A549 (cell line): ENCODE data around the gene C6orf163.
A peak's percentile ranks its signal among the peaks of the same experiment; 100 is the strongest.

Source experiments
- CHD2 ChIP-seq: fragments of 150-350 bp; IDR thresholded peaks from 2 replicates; pipeline ENCODE4 v1.6.1; 2014; ENCODE audit warnings: low read length; ENCODE audit not compliant: partially characterized antibody
- POLR2A ChIP-seq: IDR thresholded peaks from 2 replicates; pipeline ENCODE4 v1.6.1; 2012; ENCODE audit warnings: mild to moderate bottlenecking, low read length
- TF ChIP-seq, protein P1 (sequence below): fragments of 450-650 bp; IDR thresholded peaks from 2 replicates; pipeline ENCODE4 v1.6.1; 2014; ENCODE audit warnings: antibody characterized with exemption
- TF ChIP-seq, protein P2 (sequence below): fragments of >200 bp; sonication (Bioruptor Twin); formaldehyde crosslinking; IDR thresholded peaks from 3 replicates; pipeline ENCODE4 v1.5.1; 2016

DNA sequence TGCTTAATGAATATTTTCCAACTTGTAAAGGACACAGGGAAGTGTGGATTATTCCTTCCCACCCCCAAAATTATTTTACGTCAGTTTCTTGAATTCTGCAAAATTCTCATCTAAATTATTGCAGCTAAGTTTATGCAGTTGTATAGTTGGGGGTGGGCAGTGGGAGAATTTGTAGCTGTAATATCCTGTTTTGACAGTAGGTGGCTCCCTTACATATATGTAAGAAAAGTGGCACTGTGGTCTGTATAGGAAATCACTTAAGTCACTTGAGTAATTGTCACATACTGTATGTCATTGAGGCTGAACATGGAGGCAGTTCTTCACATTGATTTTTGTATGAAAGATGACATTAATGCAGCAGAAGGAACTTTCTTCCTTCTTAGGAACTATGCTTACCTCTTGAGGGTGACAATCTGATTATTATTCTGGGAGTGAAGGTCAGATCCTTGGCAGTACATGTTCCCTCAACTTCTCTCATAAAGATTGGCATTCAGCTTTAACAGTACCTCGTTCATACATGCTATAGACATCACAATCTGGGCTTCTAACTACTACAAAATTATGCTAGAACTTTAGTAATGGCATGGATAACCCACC is 48.5 kb downstream of the C6orf163 start:
- TF ChIP-seq POLR2A (no peak), CHD2 (no peak)
- TF ChIP-seq, protein P1, sequence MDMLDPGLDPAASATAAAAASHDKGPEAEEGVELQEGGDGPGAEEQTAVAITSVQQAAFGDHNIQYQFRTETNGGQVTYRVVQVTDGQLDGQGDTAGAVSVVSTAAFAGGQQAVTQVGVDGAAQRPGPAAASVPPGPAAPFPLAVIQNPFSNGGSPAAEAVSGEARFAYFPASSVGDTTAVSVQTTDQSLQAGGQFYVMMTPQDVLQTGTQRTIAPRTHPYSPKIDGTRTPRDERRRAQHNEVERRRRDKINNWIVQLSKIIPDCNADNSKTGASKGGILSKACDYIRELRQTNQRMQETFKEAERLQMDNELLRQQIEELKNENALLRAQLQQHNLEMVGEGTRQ, result no peak
- TF ChIP-seq, protein P2, sequence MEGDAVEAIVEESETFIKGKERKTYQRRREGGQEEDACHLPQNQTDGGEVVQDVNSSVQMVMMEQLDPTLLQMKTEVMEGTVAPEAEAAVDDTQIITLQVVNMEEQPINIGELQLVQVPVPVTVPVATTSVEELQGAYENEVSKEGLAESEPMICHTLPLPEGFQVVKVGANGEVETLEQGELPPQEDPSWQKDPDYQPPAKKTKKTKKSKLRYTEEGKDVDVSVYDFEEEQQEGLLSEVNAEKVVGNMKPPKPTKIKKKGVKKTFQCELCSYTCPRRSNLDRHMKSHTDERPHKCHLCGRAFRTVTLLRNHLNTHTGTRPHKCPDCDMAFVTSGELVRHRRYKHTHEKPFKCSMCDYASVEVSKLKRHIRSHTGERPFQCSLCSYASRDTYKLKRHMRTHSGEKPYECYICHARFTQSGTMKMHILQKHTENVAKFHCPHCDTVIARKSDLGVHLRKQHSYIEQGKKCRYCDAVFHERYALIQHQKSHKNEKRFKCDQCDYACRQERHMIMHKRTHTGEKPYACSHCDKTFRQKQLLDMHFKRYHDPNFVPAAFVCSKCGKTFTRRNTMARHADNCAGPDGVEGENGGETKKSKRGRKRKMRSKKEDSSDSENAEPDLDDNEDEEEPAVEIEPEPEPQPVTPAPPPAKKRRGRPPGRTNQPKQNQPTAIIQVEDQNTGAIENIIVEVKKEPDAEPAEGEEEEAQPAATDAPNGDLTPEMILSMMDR, result peak; percentile 57
